Measurements from ENCODE around the gene ZNF670. TPM values are rescaled to one million over a fixed set of nuclear protein-coding genes. Genes with fewer than 3 reads are reported as not detected.
A peak's percentile ranks its signal among the peaks of the same experiment; 100 is the strongest.

The ZNF670 gene
- polyA plus RNA-seq, 1 of the 3 experiments (the other 2 are of a cell fraction): 0.84 TPM

GRCh38 chr1:247077876-247078257, 744 bp downstream of the ZNF670 start:
- CTCF ChIA-PET: interaction anchor here (2.2 to 3.1 kb wide), 2 partner anchors 11 to 171 kb away, joined by 6 to 13 read pairs; no protein-coding TSS in a partner anchor
- H3K36me3 ChIP-seq (replicated peaks in 1 of 2; ENCODE audit: control insufficient read depth in 1 of 2, insufficient read depth in 2 of 2, low read length in 1 of 2): peaks cover 0 to 4% of the 10 kb centered on the region in 2 experiments
- H2AFZ ChIP-seq (ENCODE audit: low read depth): peak overlapping the region; percentile 82
- peaks cover 40% of the 10 kb centered on the region for H3K79me2 ChIP-seq (ENCODE audit: insufficient read depth)
- H3K27ac ChIP-seq (ENCODE audit: low read depth in 2 of 2, low read length in 1 of 2): peak overlapping the region; percentile 66 to 87
- H3K4me1 ChIP-seq (ENCODE audit: control insufficient read depth in 1 of 2, insufficient read depth in 2 of 2, low read depth in 1 of 2, low read length in 1 of 2): peaks cover 0 to 2% of the 10 kb centered on the region in 2 experiments; a peak in 2 of 4 replicates
- H3K4me2 ChIP-seq: peak overlapping the region; percentile 81
- peak; percentile 26 for DNase-seq
- WGBS (ENCODE audit: low lambda C conversion rate): 2% methylated on average over 8 of the region's 8 CpGs
- H3K9me2 ChIP-seq: no peaks in the 10 kb centered on the region
- H3K9me3 ChIP-seq: no peaks in the 10 kb centered on the region
- H3K4me3 ChIP-seq (ENCODE audit: low read depth in 2 of 2, low read length in 1 of 2): peak overlapping the region; percentile 80 to 86
- peak overlapping the region; percentile 93 for H3K9ac ChIP-seq
- no peaks in the 10 kb centered on the region for H3K27me3 ChIP-seq (ENCODE audit: insufficient read depth)
- no peaks in the 10 kb centered on the region for H3F3A ChIP-seq (replicated peaks; ENCODE audit: insufficient read depth)
- H4K20me1 ChIP-seq (ENCODE audit: insufficient read depth): no peaks in the 10 kb centered on the region
- POLR2A ChIA-PET: interaction anchor here (1.0 to 1.6 kb wide), 3 partner anchors 12 to 170 kb away, joined by 3 to 6 read pairs (median 3); no protein-coding TSS in a partner anchor
- no peak for TF ChIP-seq USF1 (IDR thresholded peaks at IDR 0.05; ENCODE audit: borderline replicate concordance, low read depth)
- no peak for TF ChIP-seq NRF1 (IDR thresholded peaks at IDR 0.05; ENCODE audit: low read depth, low read length)
- no peak for TF ChIP-seq RFX5 (IDR thresholded peaks at IDR 0.05; ENCODE audit: low read length)
- no peak for TF ChIP-seq CTCF (IDR thresholded peaks at IDR 0.05)
- TF ChIP-seq SMC3 (IDR thresholded peaks at IDR 0.05; ENCODE audit: low read depth, low read length): no peak
- no peak for TF ChIP-seq EP300 (IDR thresholded peaks at IDR 0.05; ENCODE audit: borderline replicate concordance in 1 of 2, low read depth in 1 of 2, low read length in 1 of 2)
- no peak for TF ChIP-seq YY1 (IDR thresholded peaks at IDR 0.05; ENCODE audit: low read depth)
- no peak for TF ChIP-seq IRF3 (IDR thresholded peaks at IDR 0.05; ENCODE audit: low read depth, low read length)
- no peak for TF ChIP-seq TEAD4 (IDR thresholded peaks at IDR 0.05; ENCODE audit: borderline replicate concordance, insufficient read depth)
- no peak for TF ChIP-seq JUND (IDR thresholded peaks at IDR 0.05)
- no peak for TF ChIP-seq MAX (IDR thresholded peaks at IDR 0.05; ENCODE audit: low read depth)
- TF ChIP-seq TCF12 (IDR thresholded peaks at IDR 0.05): no peak
- TF ChIP-seq FOSL2 (IDR thresholded peaks at IDR 0.05; ENCODE audit: borderline replicate concordance, low read depth): no peak
- no peak for TF ChIP-seq SIN3A (IDR thresholded peaks at IDR 0.05; ENCODE audit: borderline replicate concordance, low read depth, low read length)
- TF ChIP-seq RAD21 (IDR thresholded peaks at IDR 0.05; ENCODE audit: low read length): no peak

All from SK-N-SH (cell line).